Ecto neural progenitor cell (in vitro differentiated cells): Measurements from ENCODE around the gene KLHL22.
"Not testable (repeated sequence)": the region's sequence is repeated elsewhere in the genome, so short reads cannot be mapped to it uniquely, and the experiment has no call there.

ENCODE experiments used
- DNase-seq: peaks from one replicate; pipeline ENCODE4 v3.0.0-alpha.2; 2018; ENCODE audit warnings: low spot score

The KLHL22 gene

DNA sequence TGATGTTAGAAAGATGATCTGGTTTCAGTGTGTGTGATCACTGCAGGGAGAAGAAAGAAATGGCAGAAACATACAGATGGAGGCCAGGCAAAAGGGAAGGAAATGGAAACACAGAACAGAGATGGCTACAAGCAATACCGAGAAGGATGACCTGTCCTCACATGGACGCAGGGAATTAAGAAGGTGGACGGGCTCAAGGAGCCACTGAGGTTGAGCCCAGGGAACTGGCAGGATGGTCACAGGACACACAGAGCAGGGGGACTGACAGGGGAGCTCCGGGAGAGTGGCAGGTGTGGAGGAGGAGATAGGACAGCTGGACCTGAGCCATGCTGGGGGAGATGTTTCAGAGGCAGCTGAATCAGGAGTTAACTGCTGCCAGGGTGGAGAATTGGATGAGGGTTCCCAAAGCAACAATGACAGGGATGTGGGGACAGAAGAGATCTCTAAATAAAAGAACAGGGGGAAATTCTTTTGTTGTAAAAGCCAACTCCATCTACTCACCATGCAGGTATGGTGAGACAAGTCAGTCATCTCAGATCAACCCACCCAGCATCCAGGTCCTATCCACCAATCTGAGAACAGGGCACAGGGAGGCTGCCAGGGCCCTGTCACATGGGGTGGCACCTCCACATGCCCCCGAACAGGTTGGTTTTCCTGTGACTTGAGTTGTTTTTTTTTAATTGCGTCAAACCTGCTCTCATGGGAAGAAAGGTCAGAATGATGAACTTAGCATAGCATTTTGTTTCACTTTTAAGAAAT is 26.3 kb downstream of the KLHL22 start:
- DNase-seq, result no peak

DNA sequence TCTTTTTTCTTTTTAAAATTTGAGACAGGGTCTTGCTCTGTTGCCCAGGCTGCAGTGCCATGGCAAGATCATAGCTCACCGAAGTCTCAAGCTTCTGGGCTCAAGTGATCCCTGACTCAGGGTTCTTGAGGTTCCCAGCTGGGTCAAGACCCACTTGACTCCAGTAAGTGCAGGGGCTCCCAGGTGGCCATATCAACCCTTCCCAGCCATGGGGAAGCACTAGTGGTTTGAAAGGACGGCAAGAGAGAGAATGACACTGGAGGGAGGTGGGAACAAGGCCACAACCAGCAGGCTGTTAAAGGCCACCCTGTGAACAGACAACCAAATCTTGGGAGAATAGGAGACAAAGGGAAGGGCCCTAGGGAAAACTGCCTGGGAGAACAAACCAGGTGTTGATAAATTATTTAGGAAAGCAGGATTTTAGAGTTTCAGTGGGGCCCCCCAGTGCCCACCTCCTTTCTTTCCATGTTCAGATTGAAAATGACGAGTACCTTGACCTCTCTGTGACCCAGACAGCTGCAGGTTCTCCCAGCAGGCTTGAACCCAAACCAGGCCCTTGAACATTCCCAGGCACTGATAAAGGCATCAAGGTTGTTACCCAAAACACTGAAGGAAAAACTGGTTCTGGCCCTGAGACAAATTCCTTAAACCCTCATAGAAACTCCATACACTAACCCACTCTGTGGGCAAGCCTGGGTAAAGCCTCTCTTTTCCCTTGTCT is 28.8 kb downstream of the KLHL22 start:
- DNase-seq, result no peak

DNA sequence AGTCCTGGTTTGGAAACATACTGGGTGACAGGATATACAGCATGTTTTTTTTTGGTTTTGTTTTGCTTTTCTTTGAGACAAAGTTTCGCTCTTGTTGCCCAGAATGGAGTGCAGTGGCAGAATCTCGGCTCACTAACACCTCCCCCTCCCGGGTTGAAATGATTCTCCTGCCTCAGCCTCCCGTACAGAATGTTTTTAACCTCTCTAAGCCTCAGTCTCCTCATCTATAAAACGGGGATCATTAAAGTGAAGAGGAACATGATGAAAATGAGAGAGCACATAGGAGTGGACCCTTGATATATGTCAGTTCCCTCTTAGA is 29.9 kb downstream of the KLHL22 start:
- no peak for DNase-seq

DNA sequence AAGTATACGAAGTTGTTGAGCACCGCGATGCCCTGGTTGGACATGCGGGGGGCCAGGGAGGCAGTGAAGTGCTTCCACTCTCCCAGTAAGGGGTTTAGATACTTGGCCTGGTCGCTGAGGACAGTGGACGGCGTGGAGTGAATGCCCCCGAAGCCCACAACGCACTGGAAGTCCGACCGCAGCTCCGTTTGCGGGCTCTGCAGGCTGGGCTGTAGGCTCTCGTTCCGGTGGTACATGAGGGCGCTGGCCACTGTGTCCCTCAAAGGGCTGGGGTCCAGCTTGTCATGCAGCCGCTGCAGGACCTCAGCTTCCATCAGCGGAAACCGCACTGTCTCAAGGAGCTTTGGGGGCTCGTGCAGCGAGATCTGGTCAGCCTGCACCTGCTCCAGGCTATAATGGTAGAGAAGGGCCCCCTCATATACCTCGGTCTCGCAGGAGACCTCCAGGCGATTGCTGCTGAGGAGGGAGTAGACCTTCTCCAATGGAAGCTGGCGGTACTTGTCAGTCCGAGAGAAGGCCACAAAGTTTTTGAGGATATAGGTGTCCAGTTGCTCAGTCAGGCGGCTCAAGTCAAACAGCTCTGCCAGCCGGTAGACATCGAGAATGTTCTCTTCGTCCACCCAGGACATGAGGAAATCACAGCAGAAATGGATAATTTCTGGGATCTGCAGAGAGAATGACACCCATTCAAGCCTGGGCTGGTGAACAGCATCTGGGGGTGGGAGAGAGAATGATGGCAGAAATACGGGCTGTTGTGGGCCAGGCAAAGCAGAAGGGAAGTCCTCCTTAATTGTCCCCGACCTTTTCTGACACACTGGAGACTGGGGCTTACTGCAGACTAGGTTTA is 30.5 kb downstream of the KLHL22 start:
- DNase-seq, result no peak

DNA sequence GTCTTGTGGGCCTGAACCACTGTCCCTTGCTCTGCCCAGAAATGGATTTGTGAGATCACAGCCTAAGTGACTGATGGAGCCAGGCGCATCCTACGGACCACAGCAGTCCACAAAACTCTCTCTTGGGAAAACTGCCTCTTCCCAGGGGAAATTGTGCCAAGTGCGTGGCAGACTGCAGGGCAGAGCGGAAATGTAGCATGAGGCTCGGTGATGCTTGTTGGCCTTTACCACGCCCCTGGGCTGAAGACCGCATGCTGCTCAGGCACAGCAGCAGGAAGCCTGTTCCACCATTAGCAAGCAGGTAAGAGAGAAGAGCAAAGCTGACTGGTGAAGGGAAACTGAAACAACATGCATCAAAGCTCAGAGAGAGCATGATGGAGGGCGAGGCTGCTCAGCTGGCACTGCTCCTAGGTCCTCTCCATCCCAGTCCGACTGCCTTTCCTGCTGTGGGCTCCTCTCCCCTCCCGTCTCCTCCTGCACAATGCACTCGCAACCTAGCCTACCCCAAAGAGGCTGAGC is 31.4 kb downstream of the KLHL22 start:
- DNase-seq, result no peak

DNA sequence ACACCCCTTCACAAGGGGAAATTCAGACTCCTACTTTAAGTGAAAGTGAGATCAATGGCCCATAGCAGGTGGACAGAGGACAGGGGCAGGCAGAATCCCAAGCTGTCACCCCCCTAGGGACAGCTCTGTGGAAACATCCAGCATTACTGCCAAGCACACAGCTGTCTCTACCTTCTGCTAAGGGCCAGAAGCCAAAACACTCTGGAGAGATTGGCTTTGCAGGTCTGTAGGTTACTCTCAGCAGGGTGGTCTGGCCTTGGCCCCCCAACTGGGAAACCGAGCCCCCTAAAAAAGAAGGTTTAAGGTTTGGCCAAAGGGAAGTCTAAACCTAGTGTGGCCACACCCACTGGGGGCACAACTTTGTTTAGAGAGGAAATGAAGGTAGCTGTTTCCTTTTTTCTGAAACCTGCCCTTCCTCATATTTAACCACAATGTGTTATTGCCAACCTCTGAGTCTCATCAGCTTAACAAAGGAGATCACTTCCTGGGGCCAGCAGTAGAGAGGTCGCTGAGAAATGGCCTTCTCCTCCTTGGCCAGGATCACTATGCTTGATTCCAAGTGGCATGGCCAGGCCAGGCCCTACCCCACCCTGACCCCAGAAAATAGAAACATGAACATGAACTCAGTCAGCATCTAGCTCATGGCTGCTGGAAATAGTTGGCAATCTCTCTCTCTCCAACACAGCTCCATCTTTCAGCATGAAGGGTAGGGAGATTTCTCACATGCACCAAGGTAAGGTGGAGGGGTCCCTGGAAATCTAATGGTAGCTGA is 32.1 kb downstream of the KLHL22 start:
- DNase-seq, result no peak

DNA sequence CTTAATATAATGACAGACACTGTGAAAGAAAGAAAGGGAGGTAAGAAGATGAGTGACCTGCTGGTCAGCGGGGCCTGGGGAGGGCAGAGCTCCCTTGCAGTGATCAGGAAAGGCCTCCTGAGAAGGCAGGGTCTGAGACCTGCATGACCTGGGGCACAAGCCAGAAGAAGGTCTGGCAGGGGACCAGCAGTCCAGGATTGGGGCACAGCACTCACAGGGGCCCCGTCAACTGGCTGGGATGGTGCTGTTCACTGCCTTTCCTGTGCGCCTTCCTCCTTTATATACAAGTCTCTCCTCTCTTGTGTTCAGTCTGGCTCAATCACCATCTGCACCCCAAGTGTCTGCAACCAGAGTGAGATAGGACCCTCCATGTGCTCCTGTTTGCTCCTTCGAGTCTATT is 35.7 kb downstream of the KLHL22 start:
- no peak for DNase-seq

DNA sequence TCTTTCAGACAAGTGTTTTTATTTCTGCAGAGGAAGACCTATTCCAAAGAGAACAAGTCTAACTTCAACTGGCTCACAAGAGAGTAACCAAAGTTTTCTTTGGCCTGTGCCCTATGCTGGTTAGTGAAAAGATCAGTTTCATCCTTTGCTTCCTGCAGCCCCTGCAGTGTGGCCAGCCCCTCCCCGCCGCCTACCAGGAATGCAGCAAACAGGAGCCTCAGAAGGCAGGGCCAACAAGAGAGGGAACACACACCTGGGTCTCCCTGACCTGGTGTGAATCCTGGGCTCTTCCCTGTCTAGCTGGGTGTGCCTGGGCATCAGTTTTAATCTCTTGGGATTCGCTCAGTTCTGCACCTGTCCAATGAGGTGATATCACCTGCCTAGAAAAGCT is 36.4 kb downstream of the KLHL22 start:
- no peak for DNase-seq

DNA sequence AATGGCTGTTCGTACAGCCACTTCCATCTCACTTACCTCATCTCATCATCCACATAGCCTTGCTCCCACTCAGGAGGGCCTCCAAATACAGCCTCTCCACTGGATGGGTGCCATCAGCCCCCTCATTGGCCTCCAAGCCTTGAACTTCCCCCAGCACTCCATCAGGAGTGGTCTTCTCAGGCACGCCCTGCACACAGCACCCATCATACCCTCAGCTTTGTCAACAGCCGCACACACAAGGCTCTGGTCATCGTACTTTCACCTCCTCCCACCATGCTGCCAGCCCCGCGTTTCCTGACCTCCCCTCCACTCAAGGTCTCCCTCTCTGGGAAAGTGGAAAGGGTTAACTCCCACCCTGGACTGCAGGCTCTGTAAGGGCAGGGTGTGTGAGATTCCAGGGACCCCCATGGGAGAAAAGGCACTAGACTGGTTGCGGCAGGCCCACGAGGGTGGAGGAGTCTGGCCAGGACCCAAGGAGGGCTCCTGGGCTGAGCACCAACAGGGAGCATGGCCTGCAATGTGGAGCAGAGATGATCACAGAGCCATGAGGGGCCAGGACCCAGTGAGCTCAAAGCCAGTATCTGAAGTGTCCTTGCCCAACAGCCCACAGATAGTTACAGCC is 37.0 kb downstream of the KLHL22 start:
- peak; percentile 39 for DNase-seq

DNA sequence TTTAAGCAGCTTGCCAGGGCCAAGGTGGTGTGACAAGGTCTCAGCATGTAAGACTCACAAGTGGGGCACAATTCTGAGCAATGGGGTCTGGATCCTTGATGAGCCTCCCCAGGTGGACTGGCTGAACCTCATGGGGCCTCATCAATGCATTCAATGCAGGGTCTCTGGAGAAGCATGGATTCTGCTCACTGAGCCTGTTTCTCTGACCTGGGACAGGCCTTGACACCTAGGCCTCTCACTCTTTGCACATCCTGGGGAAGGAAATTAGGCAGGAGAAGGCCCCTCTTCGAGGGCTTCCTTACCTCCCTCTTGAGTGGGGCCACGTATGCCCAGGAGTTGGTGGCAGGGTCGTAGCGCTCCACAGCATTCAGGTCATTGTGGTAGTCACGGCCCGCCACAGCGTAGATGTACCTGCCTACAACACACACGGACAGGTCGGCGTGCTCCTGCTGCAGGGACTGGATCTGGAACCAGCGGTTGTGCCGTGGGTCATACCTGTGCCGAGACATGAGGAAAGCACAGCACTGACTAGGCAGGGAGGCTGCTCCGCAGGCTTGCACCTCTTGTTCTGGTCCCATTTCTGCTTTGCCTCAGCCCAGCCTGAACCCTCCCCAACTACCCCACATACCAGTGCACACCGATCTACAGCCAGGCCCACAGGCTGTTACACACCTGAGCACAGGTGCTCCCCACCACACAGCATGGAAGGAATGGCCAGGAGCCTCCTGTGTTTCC is 37.9 kb downstream of the KLHL22 start:
- DNase-seq, result no peak

DNA sequence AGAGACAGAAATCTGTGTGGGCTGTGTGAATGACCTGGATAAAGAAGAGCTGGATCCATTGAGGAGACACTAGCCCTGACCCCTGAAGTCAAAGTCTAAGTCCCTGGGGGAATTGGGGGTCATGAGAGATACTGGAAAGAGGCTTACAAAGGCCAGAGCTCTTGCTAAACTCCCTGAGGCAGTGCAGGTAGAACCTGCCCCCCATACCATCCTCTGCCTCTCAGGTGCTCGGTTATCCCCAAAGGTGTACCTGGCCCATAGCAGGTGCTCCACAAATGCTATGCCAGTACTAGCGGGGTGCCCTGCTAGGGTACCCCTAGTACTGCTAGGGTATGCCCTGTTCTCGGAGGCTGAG is 38.9 kb downstream of the KLHL22 start:
- DNase-seq, result peak; percentile 44

DNA sequence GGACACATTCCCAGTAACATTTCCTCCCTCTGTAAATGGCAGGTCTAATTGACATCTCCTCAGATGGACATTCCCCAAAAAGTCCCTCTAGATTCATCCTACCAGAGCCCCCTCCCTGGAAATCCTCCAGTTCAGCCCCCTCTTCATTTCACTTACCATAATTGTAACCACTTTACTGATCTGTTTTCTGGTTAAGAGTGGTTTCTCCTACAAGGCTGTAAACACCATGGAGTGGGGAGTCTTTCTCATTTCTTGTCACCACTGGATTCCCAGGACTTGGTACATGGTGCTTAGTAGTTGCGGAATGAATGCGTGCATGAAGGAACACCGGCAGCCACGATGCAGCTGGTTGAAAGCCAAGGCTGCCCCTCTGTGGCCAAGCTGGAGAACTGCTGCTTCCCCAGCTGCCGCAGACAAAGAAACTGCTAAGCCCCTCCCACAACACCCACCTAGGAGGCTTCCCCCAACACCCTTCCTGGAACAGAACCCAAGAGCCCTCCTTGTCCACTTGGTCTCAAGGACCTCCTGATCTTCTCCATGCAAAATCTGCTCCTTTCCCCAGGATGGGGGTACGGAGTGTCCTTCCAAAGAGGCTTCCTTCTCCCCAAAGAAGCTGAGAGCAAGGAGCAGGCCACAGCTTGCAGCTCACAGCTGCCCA is 39.4 kb downstream of the KLHL22 start:
- DNase-seq, result peak; percentile 88

DNA sequence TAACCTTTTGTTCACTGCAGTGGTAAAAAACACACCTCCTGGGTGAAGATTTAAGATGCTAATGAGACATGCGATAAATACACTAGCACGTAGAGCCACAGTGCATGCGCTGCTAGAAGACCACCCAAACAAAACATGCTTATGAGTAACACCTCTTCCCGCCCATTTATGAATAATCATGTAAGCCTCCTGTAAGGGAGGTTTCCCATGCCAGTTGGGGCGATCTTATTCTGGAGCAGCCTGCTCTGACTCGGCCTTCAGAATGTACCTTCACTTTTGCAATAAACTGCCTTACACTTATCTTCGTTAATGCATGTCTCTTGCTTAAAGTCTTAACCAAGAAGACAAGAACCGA is 39.9 kb downstream of the KLHL22 start:
- DNase-seq, result peak; percentile 19

DNA sequence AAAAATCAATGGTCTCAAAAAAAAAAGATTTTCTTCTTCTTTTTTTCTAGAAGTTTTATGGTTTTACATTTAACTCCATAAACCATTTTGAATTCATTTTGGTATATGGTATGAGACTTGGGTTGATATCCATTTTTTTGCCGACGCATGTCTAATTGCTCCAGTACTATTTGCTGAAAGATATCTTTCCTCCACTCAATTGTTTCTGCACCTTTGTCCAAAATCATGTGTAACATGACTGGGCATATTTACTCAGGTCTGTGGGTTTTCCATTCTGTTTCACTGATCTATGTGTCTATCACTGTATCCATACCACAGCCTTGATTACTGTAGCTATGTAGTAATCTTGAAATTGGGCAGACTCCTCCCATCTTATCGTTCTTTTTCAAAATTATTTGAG is 42.4 kb downstream of the KLHL22 start:
- DNase-seq, result no peak

DNA sequence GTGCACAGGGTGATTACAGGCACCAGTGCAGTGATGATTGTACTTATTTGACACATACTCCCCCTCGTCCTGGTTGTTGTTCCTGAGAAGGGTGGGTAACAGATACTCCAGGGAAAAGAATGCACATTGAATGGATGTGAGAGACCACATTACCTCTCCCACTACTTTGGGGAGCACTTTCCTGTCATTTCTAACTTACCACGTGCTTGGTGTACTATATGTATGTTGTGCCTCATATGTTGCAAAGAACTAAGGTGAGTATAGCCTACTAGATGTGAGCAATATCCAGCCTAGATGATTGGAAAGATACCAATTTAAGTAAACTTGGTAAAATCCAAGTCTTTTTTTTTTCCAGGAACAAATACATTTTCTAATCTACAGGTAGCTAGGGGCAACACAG is 43.7 kb downstream of the KLHL22 start:
- no peak for DNase-seq

DNA sequence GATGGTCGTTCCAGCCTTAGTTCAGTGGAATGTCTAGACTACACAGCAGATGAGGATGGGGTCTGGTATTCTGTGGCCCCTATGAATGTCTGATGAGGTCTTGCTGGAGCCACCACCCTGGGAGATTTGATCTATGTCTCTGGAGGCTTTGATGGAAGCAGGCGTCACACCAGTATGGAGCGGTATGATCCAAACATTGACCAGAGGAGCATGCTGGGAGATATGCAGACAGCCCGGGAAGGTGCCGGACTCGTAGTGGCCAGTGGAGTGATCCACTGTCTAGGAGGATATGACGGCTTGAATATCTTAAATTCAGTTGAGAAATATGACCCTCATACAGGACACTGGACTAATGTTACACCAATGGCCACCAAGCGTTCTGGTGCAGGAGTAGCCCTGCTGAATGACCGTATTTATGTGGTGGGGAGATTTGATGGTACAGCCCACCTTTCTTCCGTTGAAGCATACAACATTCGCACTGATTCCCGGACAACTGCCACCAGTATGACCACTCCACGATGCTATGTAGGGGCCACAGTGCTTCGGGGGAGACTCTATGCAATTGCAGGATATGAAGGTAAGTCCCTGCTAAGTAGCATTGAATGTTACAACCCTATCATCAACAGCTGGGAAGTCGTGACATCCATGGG is 44.3 kb downstream of the KLHL22 start:
- DNase-seq, result not testable (repeated sequence)

DNA sequence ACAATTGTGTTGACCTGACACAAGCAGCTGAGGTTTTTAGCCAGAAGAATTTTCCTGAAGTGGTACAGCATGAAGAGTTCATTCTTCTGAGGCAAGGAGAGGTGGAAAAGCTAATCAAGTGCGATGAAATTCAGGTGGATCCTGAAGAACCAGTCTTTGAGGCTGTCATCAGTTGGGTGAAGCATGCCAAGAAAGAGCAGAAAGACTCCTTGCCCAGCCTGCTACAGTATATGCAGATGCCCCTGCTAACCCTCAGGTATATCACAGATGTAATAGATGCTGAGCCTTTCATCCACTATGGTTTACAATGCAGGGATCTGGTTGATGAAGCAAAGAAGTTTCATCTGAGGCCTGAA is 45.1 kb downstream of the KLHL22 start:
- no peak for DNase-seq

DNA sequence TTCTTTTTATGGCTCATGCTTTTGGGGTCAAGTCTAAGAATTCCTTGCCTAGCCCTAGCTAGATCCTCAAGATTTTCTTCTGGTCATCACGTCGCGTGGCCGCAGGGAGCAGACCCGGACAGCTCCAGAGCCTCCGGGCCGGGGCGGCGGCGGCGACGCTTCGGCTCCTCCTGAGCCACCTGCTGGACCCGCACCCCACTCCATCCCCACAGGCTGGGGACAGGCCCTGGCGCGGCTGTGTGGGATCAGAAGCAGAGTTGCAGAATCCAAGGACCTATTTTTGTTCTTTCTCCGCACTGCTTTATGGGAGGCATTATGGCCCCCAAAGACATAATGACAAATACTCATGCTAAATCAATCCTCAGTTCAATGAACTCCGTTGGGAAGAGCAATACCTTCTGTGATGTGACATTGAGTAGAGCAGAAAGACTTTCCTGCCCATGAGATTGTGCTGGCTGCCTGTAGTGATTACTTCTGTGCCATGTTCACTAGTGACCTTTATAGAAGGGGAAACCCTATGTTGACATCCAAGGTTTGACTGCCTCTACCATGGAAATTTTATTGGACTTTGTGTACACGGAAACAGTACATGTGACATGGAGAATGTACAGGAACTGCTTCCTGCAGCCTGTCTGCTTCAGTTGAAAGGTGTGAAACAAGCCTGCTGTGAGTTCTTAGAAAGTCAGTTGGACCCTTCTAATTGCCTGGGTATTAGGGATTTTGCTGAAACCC is 45.6 kb downstream of the KLHL22 start:
- DNase-seq, result no peak

DNA sequence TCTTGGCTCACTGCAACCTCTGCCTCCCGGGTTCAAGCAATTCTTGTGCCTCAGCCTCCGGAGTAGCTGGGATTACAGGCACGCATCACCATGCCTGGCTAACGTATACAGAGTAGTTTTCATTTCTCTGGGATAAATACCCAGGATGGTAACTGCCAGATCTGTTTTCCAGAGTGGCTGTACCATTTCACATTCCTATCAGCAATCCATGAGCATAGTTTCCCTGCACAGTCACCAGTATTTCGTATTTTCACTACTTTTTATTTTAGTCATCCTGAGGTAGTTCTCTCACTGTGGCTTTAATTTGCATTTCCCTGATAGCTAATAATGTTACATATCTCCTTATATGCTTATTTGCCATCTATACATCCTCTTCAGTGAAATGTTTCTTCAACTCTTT is 47.0 kb downstream of the KLHL22 start:
- DNase-seq, result no peak
